GM20000 (cell line): Measurements from ENCODE around the gene FSTL4.

Experiments
- DNase-seq: peaks from one replicate; pipeline ENCODE4 v3.0.0; 2012; ENCODE audit warnings: low spot score
- TF ChIP-seq, protein P1 (sequence below): IDR thresholded peaks from 2 replicates; pipeline ENCODE4 v1.5.1; 2012; ENCODE audit warnings: mild to moderate bottlenecking, control low read depth; ENCODE audit errors: extremely low read depth, missing control alignments

The FSTL4 gene

DNA sequence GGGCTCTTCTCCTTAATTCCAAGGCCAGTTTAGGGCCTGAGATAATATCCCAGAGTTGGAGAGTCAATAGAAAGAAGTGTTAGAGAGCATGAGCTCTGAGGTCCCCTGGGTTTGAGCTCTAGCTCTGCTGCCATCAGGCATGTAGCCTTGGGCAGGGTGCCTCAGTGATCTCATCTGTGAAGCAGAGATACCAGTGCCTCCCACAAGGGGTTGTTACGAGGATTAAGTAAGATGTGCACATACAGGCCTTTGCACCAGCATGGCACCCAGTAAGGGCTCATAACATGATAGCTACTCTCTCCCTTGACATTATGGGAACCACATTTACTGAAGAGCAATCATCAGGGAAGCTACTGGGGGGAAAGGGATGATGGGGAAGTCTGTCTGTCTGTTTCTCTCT, 294.8 kb downstream of the FSTL4 start:
- no peak for DNase-seq
- TF ChIP-seq, protein P1, sequence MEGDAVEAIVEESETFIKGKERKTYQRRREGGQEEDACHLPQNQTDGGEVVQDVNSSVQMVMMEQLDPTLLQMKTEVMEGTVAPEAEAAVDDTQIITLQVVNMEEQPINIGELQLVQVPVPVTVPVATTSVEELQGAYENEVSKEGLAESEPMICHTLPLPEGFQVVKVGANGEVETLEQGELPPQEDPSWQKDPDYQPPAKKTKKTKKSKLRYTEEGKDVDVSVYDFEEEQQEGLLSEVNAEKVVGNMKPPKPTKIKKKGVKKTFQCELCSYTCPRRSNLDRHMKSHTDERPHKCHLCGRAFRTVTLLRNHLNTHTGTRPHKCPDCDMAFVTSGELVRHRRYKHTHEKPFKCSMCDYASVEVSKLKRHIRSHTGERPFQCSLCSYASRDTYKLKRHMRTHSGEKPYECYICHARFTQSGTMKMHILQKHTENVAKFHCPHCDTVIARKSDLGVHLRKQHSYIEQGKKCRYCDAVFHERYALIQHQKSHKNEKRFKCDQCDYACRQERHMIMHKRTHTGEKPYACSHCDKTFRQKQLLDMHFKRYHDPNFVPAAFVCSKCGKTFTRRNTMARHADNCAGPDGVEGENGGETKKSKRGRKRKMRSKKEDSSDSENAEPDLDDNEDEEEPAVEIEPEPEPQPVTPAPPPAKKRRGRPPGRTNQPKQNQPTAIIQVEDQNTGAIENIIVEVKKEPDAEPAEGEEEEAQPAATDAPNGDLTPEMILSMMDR = no peak

DNA sequence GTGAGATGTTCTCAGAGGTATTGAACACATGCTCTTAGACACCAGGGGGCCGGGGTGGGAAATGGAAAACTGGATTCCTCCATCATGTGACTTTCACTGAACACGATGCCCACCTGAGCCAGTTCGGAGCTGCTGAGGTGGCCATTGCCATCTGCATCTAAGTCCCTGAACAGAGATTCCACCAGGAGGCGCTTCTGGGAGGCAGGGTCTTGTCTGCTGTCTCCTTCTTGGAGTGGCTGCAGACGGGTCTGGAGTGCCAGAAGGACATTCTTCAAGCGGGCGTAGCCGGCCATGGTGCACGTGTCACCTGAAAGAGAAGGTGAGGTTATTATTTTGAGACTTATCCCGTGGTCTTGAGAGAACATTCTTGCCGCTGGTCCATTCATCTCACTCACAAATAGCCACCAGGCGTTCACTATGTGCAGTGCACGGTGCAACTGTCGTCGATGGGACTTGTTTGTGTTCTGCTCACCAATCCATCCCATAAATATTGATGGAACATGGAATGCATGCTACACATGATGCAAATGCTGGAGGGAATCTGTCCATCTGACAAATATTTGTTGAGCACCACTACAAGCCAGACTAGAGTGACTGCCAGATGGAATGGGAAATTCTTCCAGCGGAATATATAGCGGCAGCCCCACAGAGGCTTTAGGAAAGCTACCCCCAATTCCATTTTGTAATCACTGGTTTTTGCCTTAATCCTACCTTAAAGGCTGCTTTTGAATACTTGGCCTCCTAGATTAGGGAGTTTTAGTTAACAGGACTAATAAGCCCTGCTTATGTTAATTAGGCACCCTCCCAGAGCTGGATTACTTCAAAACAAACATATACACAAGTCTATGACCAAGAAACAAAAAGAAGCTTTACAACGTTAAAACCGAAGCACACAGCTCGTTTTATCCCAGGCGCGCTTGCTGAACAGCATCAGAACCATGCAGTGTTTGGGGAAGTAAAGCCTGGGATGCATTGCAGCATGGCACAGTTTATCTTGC, 295.7 kb downstream of the FSTL4 start:
- TF ChIP-seq, protein P1 = no peak
- DNase-seq = no peak

DNA sequence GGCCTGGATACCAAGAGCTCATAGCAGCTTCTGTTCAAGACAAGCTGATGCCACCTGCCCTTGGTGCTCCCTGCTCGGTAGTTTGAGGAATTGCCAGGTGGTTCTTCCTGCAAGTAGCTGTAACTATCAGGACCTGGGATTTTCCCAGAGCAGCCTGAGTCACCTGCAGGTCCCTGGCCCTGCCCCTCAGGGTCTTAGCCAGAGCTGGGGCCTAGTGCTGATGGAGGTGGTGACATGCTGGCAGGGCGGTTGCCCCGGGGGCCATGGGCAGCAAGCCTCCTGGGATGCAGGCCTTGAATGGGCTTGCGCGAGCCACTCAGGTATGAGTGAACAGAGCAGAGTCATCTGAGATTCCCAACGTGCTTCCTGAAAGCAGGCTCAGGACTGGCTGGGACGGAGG, 298.3 kb downstream of the FSTL4 start:
- DNase-seq = no peak
- TF ChIP-seq, protein P1 = no peak

DNA sequence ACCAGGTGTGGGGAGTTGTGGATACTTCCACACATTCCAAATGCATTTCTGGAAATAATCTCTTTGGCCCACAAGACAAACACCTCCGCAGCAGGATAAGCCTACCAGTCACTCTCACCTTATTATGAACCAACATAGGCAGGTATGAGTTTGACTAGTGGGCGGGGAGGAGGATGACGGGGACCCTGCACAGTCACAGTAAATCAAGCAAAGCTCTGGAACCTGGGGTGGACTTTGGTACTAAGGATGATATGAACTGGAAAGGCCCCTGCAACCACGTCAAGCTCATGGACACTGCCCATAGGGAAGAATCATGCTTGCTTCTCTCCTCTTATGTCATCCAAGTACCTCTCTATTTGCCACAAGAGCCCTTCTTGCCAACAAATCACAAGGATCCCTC, 301.2 kb downstream of the FSTL4 start:
- TF ChIP-seq, protein P1 = no peak

DNA sequence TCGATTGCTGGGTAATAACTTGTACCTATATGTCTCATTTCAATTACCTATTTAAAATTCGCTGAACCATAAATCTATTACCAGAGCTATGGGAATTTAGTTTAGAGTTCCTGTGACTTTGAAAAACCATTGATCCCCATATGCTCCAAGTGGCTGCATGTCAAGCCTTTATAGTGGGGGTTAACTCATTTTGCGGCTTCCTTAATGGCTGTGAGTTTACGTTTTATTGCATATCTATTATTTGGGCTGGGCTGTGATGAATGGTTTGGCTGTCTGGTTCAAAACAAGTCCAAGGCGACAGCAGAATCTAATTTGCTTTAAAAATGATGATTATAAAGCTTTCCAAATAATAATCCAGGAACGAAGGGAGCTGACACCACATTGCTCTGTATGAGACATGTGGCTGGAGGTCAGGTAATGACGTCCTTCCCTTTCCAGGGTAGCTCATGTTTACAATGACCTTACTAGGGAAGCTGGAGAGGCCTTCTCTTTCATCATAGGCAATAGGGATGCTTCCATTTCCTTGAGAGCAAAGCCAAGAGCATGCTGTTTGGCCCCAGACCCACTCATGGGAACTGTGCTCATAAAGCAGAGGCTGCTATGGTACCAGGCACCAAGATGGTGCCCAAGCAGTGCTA, 302.2 kb downstream of the FSTL4 start:
- DNase-seq = no peak
- TF ChIP-seq, protein P1 = no peak

More for the DNA sequence above, 301.2 kb downstream of the FSTL4 start:
- DNase-seq = no peak

DNA sequence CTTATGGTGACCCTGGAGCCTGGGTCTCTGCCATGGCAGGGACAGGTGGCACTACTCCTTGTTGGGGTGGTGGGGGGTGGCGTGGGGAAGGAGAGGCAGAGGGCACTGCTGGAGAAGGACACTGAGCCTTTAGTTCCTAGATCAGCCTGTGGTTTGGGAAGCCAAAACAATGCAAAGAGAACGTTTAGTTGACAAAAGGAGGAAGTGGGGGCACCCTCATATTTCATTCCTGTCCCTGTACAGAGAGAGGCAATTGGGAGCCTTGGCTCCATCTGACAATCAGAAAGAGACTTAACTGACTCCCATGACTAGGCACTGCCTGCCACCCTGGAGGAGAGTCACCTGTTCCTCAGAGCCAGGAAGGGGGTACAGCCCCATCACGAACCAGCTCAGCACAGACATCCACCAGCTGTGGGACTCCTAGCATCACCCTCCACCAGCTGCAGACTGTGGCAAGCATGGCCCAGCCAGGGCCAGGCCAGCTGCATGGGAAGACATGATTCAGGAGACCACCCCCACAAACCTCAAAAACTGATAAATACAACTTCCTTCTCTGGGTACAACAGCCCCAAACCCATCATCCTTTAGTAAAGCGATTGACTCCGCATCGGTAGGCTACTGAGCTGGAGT, 303.1 kb downstream of the FSTL4 start:
- TF ChIP-seq, protein P1 = no peak
- no peak for DNase-seq

DNA sequence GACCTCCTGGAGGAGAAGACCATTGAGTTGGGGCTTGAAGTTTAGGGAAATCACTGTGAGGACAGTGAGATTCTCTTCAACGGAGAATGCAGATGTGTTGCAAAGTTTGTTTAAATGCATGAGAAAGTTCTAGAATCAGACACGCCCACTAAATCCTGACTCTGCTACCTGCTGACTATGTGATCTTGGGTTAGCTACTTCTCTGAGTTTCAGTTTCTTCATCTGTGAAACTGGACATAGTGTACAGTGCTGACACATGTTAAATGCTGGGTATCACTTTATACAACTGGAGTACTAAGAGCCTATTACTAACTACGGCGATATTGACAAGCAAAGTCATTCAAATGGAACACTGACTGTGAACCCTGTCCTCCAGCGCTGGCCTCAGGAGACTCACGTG, 305.1 kb downstream of the FSTL4 start:
- no peak for DNase-seq
- TF ChIP-seq, protein P1 = no peak
